ENCODE measurements around the gene SPRED1. TPM values are rescaled to one million over a fixed set of nuclear protein-coding genes. Genes with fewer than 3 reads are reported as not detected.
A peak's percentile ranks its signal among the peaks of the same experiment; 100 is the strongest.

The SPRED1 gene
- total and polyA plus RNA-seq, 9 of the 15 experiments (the other 6 are each of a cell fraction or from before 2014, with no cell fraction given), result 2.8 to 17.4 (median 7.9) TPM

- TF ChIP-seq THAP12 (CRISPR knock-in tag; IDR thresholded peaks at IDR 0.05), result no peak
- no peak for TF ChIP-seq AFF4 (CRISPR knock-in tag; IDR thresholded peaks at IDR 0.05)
- TF ChIP-seq SNRNP70 (optimal IDR thresholded peaks at IDR 0.05; ENCODE audit: low read depth, low read length), result no peak
- TF ChIP-seq TAF1 (IDR thresholded peaks at IDR 0.05; ENCODE audit: control insufficient read depth, extremely low read depth, insufficient read depth, low read length, severe bottlenecking), result peak; percentile 33
- TF ChIP-seq EGR1 (conservative IDR thresholded peaks at IDR 0.05), result peak; percentile 51
- TF ChIP-seq POLR2G (IDR thresholded peaks at IDR 0.05; ENCODE audit: low read depth, low read length), result peak; percentile 77
- peak; percentile 57 for TF ChIP-seq KDM5B (IDR thresholded peaks at IDR 0.05; ENCODE audit: insufficient replicate concordance, low read depth, low read length)
- TF ChIP-seq RBM34 (IDR thresholded peaks at IDR 0.05; ENCODE audit: borderline replicate concordance, insufficient read depth, low read length), result no peak
- peak in 1 of 2 experiments; percentile 15; a peak in 1 of 4 replicates for TF ChIP-seq ZNF639 (CRISPR knock-in tag; conservative IDR thresholded peaks at IDR 0.05 in 1 of 2, IDR thresholded peaks at IDR 0.05 in 1 of 2)
- no peak for TF ChIP-seq CCAR2 (IDR thresholded peaks at IDR 0.05; ENCODE audit: low read depth, low read length)
- TF ChIP-seq HEY1 (CRISPR knock-in tag; IDR thresholded peaks at IDR 0.05; ENCODE audit: borderline replicate concordance), result no peak
- peak; percentile 79 for TF ChIP-seq RBFOX2 (IDR thresholded peaks at IDR 0.05; ENCODE audit: low read depth, low read length)
- peak; percentile 28; the same call in 1 of the 2 replicates for TF ChIP-seq PHF8 (IDR thresholded peaks at IDR 0.05; ENCODE audit: borderline replicate concordance, low read length)
- no peak for TF ChIP-seq NFATC3 (IDR thresholded peaks at IDR 0.05)
- TF ChIP-seq GABPA (tag; conservative IDR thresholded peaks at IDR 0.05; ENCODE audit: low read depth), result peak; percentile 47; the same call in 1 of the 2 replicates
- no peak for TF ChIP-seq CBFA2T2 (conservative IDR thresholded peaks at IDR 0.05)
- TF ChIP-seq POLR2H (tag; IDR thresholded peaks at IDR 0.05; ENCODE audit: low read depth), result 0 out of 2 replicates have a peak, but pooled peaks have one; percentile 39
- no peak for TF ChIP-seq CGGBP1 (CRISPR knock-in tag; IDR thresholded peaks at IDR 0.05)
Measured at GRCh38 chr15:38252481-38253350, at the start of gene SPRED1 (continued).
